Smooth muscle cell of the brain vasculature (primary cell): Measurements from ENCODE around the gene PCSK5.

Experiments used
- DNase-seq: peaks from one replicate; pipeline ENCODE4 v3.0.0-alpha.2; 2012; ENCODE audit warnings: low read depth, low spot score

The PCSK5 gene

DNA sequence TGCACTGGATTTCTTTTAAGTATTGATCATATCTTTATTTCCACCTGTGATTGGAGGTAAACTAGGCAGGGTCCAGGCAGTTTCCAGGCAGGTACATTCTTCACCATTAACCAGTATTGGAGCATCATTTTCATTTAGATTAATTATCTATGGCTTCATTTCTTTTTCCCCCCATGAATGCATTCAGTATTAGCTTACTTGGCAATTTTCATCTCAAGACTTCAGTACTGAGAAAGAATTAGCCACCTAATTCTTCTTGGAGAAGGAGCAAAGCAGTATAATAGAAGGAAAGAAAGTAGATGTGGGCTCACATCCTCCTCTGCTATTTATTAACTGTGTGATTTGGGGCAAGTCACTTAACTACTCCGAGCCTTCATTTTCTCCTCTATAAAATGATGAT, 295.0 kb downstream of the PCSK5 start:
- no peak for DNase-seq

GRCh38 chr9:76188286-76188685, 297.8 kb downstream of the PCSK5 start:
- DNase-seq = no peak

GRCh38 chr9:76188905-76189304, 298.4 kb downstream of the PCSK5 start:
- DNase-seq = no peak

DNA sequence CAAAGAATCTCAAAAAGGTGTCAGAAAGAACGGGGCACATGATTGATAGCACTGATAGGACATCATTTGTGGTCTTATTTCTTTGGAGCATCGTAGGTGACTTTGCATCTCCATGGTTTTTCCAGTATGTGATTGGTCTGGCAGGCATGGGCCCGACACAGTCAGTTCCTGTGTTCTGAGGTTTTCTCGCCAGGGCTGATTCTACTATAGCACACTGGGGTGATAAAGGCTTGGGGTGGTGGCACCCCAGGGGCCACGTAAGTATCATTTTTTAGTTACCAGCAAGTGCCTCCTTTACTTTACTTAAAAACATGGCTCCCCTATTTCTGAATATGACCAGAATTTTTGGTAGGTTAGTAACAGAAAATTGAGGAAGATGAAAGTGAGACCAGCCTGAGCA, 301.0 kb downstream of the PCSK5 start:
- no peak for DNase-seq

GRCh38 chr9:76192013-76192412, 301.5 kb downstream of the PCSK5 start:
- no peak for DNase-seq

DNA sequence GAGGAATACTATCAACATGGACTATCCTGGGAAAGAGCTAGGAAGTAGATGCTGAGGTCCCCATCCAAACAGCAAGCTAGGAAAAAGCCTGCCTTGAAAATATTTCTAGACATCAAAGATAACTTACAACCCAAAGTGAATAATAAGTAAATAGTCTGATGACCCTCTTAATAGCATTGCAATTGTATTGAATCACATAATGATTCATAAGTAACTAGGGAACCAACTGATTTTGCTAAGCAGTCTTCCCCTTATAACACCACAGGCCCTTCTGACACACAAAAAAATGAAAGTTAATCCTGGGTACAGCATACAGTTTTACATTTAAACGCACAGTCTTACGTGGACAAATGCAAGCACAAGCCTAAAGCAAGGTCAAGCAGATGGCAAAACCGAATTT, 304.4 kb downstream of the PCSK5 start:
- no peak for DNase-seq

DNA sequence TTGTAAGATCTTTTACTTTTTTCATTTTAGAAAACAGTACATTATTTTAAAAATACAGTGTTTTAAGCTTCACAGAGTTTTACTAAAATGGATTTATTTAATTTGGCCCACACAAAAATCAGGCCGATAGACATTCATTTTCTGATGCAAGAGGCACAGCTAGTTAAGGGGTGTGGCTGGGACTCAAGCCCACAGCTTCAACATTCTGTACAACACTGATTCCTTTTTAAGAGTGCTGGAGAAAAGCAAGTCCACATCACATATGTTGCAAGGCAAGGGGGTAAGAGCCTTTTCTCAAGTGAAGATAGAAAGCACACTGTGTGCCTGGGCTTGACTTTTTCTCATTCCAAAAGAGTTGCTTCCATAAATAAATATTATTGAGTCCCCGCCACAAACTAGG, 307.9 kb downstream of the PCSK5 start:
- DNase-seq = no peak

DNA sequence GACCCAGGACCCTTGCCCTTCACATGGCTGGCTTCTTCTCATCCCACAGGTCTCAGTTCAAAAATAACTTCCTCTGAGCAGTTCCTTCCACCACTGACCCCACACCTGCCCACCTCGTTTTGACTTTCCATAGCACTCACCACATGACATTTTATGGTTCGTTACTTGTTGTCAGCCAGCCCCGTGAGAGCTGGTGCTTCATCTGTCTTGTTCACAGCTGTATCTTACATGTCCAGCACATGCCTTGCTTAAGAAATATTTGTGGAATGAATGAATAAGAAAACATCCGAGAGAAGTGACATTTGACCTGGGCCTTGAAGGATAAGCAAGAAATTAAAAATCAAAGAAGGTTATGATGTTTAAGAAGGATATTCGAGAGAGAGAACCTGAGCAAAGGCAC, 309.8 kb downstream of the PCSK5 start:
- DNase-seq = no peak

GRCh38 chr9:76200745-76201144, 310.3 kb downstream of the PCSK5 start:
- DNase-seq = no peak

- DNase-seq = no peak
These were observed 312.9 kb downstream of the PCSK5 start for GRCh38 chr9:76203373-76203772.

DNA sequence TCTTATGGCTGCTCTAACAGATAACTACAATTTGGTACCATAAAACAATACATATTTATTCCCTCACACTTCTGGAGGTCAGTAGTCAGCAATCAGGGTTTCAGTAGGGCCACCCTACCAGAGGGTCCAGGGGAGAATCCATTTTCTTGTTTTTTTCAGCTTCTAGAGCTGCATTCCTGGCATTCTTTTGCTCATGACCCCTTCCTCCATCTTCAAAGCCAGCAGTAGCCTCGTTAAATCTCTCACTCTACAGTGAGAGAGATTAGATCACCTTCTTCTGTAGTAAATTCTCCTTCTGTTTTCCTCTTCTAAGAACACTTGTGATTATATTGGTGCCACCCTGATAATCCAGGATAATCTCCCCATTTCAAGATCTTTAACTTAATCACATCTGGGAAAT, 316.3 kb downstream of the PCSK5 start:
- no peak for DNase-seq

DNA sequence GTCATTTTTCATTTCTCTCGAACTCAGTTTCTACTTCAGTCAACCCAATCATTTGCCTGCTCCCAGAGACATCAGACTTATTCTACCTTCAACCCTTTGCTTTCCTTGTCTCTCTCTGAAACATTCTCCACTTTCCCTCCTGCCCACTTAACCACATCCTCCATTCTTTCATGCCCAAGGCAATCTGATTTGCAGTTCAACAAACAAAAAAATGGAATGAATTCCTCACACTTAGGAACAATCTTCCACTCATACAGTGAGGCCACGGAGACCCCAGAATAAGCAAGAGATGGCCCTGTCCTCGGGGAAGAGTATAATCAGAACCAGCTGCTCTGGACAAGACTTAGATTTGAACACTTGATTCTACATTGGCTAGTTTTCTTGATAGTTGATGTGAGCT, 323.3 kb downstream of the PCSK5 start:
- DNase-seq = no peak

DNA sequence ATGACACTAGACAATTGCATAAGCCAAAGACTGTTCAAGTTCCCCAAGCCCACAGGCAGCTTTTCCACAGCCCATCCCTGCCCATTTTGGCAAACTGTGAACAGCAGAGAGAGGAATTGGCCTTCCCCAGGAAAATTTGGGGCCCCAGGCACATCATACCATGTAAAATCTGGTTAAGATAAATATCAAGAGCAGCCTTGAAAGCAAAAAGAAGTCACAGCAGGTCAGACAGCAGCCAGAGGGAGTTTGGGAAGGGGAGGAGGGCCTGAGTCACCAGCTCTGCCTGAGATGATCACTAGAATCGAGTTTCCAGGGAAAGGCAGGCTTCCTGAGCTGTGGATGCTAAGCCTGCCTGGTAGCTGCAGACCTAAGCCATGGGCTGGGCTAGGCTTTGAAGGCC, 324.6 kb downstream of the PCSK5 start:
- DNase-seq = peak; percentile 56

DNA sequence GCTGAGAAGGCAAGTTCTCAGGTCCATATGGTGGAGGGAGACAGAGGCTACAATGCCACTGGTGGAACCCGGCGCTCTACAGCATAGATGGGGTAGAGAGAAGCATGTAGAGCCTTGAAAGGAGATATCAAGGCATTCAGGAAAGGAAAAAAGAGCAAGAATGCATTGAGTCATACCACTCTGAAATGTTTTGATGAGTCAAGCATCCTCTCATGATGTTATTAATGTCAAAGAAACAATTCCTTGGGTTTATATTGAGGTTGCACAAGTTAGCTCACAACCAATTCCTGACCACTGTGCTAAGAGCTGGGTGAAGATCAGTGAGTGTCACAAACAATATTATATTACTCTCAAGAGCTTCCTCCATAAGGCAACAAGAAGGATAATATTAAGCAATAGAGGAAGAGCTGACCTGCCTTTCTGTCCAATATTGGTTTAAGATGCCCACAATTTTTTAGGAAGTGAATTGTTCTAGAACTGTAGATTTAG, 325.7 kb downstream of the PCSK5 start:
- peak; percentile 53 for DNase-seq

- no peak for DNase-seq
These were observed 327.8 kb downstream of the PCSK5 start for GRCh38 chr9:76218117-76218885.

DNA sequence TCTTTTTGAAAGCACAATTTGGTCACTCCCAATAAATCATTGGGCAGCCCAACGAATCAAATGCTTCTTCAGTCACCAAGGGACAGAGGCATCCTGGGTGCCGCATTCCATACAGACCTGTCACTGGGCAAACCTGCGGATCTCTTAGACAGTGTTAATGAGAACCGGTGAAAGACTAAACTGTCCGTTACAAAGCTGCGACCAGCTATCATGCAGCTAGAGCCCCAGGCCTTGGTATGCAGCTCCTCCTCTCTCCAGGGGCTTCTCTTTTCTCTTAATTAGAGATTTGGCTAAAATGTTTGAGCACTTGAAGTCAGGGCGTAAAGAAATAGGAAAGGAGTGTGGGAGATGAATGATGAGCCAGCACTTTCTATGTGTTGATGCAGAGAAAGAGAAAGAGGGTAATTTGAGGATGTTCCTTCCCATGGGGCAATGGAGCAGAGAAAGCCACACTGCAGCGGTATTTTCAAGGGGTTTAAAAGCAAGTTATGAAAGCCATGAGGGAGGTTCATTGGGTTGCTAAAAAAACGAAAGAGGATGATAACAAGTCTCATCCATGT, 328.5 kb downstream of the PCSK5 start:
- no peak for DNase-seq

- no peak for DNase-seq
These were observed 329.2 kb downstream of the PCSK5 start for GRCh38 chr9:76219560-76220151.

- DNase-seq = no peak
These were observed 330.9 kb downstream of the PCSK5 start for GRCh38 chr9:76221423-76221822.

GRCh38 chr9:76223749-76224340, 333.4 kb downstream of the PCSK5 start:
- DNase-seq = no peak

GRCh38 chr9:76227156-76227555, 336.7 kb downstream of the PCSK5 start:
- DNase-seq = no peak

- no peak for DNase-seq
These were observed 340.5 kb downstream of the PCSK5 start for GRCh38 chr9:76231001-76231400.

DNA sequence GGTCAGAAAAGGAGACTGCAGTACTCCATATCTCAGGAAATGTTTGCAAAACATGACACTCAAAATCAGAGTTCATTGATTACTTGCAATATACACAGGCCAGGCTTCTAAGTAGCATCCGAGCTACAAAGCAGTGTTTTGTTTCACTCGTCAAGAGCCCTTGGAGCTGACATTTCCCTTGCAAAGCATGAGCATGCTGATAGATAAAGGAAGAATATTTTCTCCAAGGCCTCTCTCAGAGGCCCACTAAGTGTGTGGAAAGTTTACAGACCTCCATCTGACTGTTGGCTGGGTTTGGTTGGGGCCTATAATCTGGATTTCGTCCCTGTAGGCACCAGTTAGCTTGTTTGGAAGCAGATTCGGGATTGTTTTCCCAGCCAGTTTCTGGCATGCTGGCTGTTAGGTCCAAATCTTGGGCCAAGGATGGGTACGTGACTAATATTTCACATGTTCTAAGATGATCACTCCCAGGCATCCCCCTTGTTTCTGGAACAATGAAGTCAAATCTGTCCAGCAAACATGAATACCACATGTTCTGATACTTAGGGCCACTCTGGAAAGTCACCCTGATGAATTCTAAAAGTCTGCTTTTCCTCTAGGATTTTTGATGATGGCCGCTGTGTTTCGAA, 342.5 kb downstream of the PCSK5 start:
- no peak for DNase-seq
